K562 (cell line): Measurements from ENCODE around the gene TPX2.
A peak's percentile ranks its signal among the peaks of the same experiment; 100 is the strongest.

Source experiments
- BRCA1 ChIP-seq, 2 experiments: fragments of 450-650 bp in 1 of 2; sonication (generic) in 1 of 2; formaldehyde crosslinking in 1 of 2; IDR thresholded peaks; 2 replicates each; pipeline versions ENCODE4 v1.5.0 to v1.6.1; 2017 to 2020; ENCODE audit warnings: mild to moderate bottlenecking in 1 of 2, missing genetic modification reagents in 1 of 2
- ETS1 ChIP-seq: conservative IDR thresholded peaks from 2 replicates; pipeline ENCODE4 v1.6.1; 2011; ENCODE audit warnings: low read depth, mild to moderate bottlenecking, low read length; ENCODE audit not compliant: control insufficient read depth
- EZH2 ChIP-seq: IDR thresholded peaks from 2 replicates; pipeline ENCODE4 v1.6.1; 2012; ENCODE audit warnings: low read depth, mild to moderate bottlenecking, inconsistent platforms, low read length, borderline replicate concordance
- HEY1 ChIP-seq: fragments of 250-450 bp; sonication (Bioruptor Pico); IDR thresholded peaks from 2 replicates; pipeline ENCODE4 v1.5.0; 2020; ENCODE audit warnings: mild to moderate bottlenecking, moderate library complexity, borderline replicate concordance
- MAFF ChIP-seq: IDR thresholded peaks from 2 replicates; pipeline ENCODE4 v1.6.1; 2012; ENCODE audit warnings: low read length, improper control_type of control experiment
- NFIC ChIP-seq: fragments of 450-650 bp; IDR thresholded peaks from 2 replicates; pipeline ENCODE4 v1.6.1; 2017; ENCODE audit warnings: mild to moderate bottlenecking, inconsistent platforms
- POLR2A ChIP-seq: fragments of 450-650 bp; conservative IDR thresholded peaks from 2 replicates; pipeline ENCODE4 v1.6.1; 2016
- ZC3H8 ChIP-seq: fragments of 450-650 bp; IDR thresholded peaks from 2 replicates; pipeline ENCODE4 v1.6.1; 2017
- ZNF384 ChIP-seq: IDR thresholded peaks from 2 replicates; pipeline ENCODE4 v1.6.1; 2012; ENCODE audit warnings: low read depth, low read length, improper control_type of control experiment
- TF ChIP-seq, protein P1 (sequence below), 3 experiments: IDR thresholded peaks in 2 of 3; conservative IDR thresholded peaks in 1 of 3; 2 replicates each; pipeline ENCODE4 v1.5.1; 2011 to 2012; ENCODE audit warnings: low read length in 3 of 3, mild to moderate bottlenecking in 3 of 3, control low read depth in 2 of 3, improper control_type of control experiment in 1 of 3, inconsistent platforms in 1 of 3, low read depth in 1 of 3, mixed read lengths in 1 of 3, moderate library complexity in 1 of 3; ENCODE audit not compliant: insufficient read depth in 2 of 3

GRCh38 chr20:31833130-31833930 is 94.2 kb downstream of the TPX2 start:
- TF ChIP-seq, protein P1, sequence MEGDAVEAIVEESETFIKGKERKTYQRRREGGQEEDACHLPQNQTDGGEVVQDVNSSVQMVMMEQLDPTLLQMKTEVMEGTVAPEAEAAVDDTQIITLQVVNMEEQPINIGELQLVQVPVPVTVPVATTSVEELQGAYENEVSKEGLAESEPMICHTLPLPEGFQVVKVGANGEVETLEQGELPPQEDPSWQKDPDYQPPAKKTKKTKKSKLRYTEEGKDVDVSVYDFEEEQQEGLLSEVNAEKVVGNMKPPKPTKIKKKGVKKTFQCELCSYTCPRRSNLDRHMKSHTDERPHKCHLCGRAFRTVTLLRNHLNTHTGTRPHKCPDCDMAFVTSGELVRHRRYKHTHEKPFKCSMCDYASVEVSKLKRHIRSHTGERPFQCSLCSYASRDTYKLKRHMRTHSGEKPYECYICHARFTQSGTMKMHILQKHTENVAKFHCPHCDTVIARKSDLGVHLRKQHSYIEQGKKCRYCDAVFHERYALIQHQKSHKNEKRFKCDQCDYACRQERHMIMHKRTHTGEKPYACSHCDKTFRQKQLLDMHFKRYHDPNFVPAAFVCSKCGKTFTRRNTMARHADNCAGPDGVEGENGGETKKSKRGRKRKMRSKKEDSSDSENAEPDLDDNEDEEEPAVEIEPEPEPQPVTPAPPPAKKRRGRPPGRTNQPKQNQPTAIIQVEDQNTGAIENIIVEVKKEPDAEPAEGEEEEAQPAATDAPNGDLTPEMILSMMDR (IDR thresholded peaks at IDR 0.05 in 2 of 3, conservative IDR thresholded peaks at IDR 0.05 in 1 of 3; ENCODE audit: insufficient read depth in 2 of 3, low read depth in 1 of 3, low read length in 3 of 3): peak; percentile 85 to 95 (median 86)
- TF ChIP-seq EZH2 (no peak), ETS1 (no peak), HEY1 (no peak), ZNF384 (no peak), BRCA1 (IDR thresholded peaks at IDR 0.05) (no peak), BRCA1 (CRISPR knock-in tag; IDR thresholded peaks at IDR 0.05) (no peak), ZC3H8 (no peak), POLR2A (no peak), NFIC (no peak), MAFF (no peak)
